Thyroid gland (tissue), 4 donors: ENCODE measurements around the gene NME3.

ENCODE experiments used
- CTCF ChIP-seq, 6 experiments: fragments of 200-600 bp in 3 of 6; fragments of 450-650 bp in 3 of 6; sonication (generic) in 3 of 6; IDR thresholded peaks; one replicate each; pipeline ENCODE4 v1.5.1; 2016 to 2019; ENCODE audit warnings: antibody characterized with exemption in 6 of 6, mild to moderate bottlenecking in 2 of 6, inconsistent platforms in 1 of 6, moderate library complexity in 1 of 6
- POLR2A ChIP-seq, 2 donors: fragments of 450-650 bp; IDR thresholded peaks; one replicate each; pipeline ENCODE4 v1.6.1; 2017; ENCODE audit warnings: antibody characterized with exemption in 2 of 2, mild to moderate bottlenecking in 2 of 2, moderate library complexity in 1 of 2

DNA sequence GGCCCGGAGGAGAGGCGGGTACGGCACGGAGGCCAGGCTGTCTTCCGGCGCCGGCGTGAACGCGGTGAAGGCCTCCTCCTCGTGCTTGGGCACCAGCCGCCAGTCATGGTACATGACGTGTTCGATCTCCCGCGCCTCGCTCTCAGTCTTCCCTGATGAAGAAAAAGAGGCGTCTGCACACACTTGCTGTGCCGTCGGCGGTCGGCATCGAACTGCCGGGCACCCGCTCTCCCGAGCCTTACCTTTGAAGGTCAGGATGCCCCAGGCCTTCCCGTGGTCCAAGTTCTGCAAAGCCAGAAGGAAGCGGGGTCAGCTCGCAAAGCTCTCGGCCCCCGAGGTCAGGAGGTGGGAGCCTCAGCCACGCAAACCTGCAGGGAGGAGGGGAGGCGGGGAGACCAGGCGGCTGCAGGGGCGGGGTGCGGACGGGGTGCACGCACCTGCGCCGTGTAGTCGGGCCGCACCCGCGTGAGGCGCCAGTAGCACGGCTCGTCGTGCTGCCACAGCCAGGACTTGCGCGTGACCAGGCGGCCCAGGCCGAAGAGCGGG is 1.1 kb upstream of the NME3 start, which contains the start of gene EME2:
- TF ChIP-seq CTCF (IDR thresholded peaks at IDR 0.05): no peak
- no peak for TF ChIP-seq POLR2A (IDR thresholded peaks at IDR 0.05)
